Fibroblast of villous mesenchyme (primary cell): Measurements from ENCODE around the gene TMED10. TPM values are rescaled to one million over a fixed set of nuclear protein-coding genes. Genes with fewer than 3 reads are reported as not detected.
"Not testable (repeated sequence)": the region's sequence is repeated elsewhere in the genome, so short reads cannot be mapped to it uniquely, and the experiment has no call there.

Experiments
- DNase-seq: peaks from one replicate; pipeline ENCODE4 v3.0.0-alpha.2; 2010; ENCODE audit warnings: low read depth
- H3K4me3 ChIP-seq: 2 replicates; pipeline ENCODE4 v1.5.1; 2011; ENCODE audit warnings: low read depth, mild to moderate bottlenecking, low read length
- CTCF ChIP-seq: IDR thresholded peaks from 2 replicates; pipeline ENCODE4 v1.5.1; 2012; ENCODE audit warnings: low read depth, mild to moderate bottlenecking, low read length; ENCODE audit not compliant: insufficient read depth
- total RNA-seq: library from RNA; depleted of rRNA; stranded (reverse); fragments of >200 nt; gene quantifications from 2 replicates; pipeline ENCODE4 v1.2.3, GENCODE V29; 2012

TMED10 gene
- total RNA-seq, 1 donor = 279 TPM

GRCh38 chr14:75156111-75156510 lies 20.3 kb downstream of the TMED10 start:
- TF ChIP-seq CTCF = no peak
- no peak overlapping the region for H3K4me3 ChIP-seq
- DNase-seq = no peak

- TF ChIP-seq CTCF = no peak
- no peak for DNase-seq
- no peak overlapping the region for H3K4me3 ChIP-seq
These were observed 21.2 kb downstream of the TMED10 start for GRCh38 chr14:75155169-75155568.

- no peak for TF ChIP-seq CTCF
- H3K4me3 ChIP-seq = no peak overlapping the region
- DNase-seq = no peak
These were observed 23.1 kb downstream of the TMED10 start for GRCh38 chr14:75153295-75153694.

GRCh38 chr14:75151851-75152250 lies 24.6 kb downstream of the TMED10 start:
- H3K4me3 ChIP-seq = no peak overlapping the region
- no peak for TF ChIP-seq CTCF
- no peak for DNase-seq

- DNase-seq, H3K4me3 ChIP-seq: not testable (repeated sequence)
These were observed 25.8 kb downstream of the TMED10 start for GRCh38 chr14:75150637-75151036.

GRCh38 chr14:75150150-75150549 lies 26.3 kb downstream of the TMED10 start:
- peak; percentile 93 for DNase-seq
- no peak overlapping the region for H3K4me3 ChIP-seq
- TF ChIP-seq CTCF = no peak

GRCh38 chr14:75147423-75148071 lies 28.9 kb downstream of the TMED10 start:
- peak; percentile 98 for DNase-seq
- H3K4me3 ChIP-seq = no peak overlapping the region
- TF ChIP-seq CTCF = peak; percentile 66
